Measurements from ENCODE around the gene DCANP1.

- no peak for TF ChIP-seq CTCF (IDR thresholded peaks at IDR 0.05; ENCODE audit: low read depth, low read length)
- TF ChIP-seq MYC (IDR thresholded peaks at IDR 0.05; ENCODE audit: low read depth, low read length), result no peak
- no peak for TF ChIP-seq POLR2A (IDR thresholded peaks at IDR 0.05; ENCODE audit: extremely low read depth, insufficient read length)
These were observed 2.5 kb upstream of the DCANP1 start for GRCh38 chr5:135449644-135450043.

Measured in NB4 (cell line).